ENCODE results near the gene YWHAE.
"Not testable (repeated sequence)": the region's sequence is repeated elsewhere in the genome, so short reads cannot be mapped to it uniquely, and the experiment has no call there.

YWHAE gene

GRCh38 chr17:1329745-1330343, 70.2 kb downstream of the YWHAE start:
- no peak for DNase-seq (ENCODE audit: low read depth in 1 of 2, low spot score in 1 of 2)

- DNase-seq (ENCODE audit: low read depth in 1 of 2, low spot score in 1 of 2): no peak
Observed at GRCh38 chr17:1328437-1328836, 71.6 kb downstream of the YWHAE start.

- no peak for DNase-seq (ENCODE audit: low read depth in 1 of 2, low spot score in 1 of 2)
Observed at GRCh38 chr17:1325766-1326165, 74.3 kb downstream of the YWHAE start.

GRCh38 chr17:1324201-1324771, 75.7 kb downstream of the YWHAE start:
- no peak for DNase-seq (ENCODE audit: low read depth in 1 of 2, low spot score in 1 of 2)

- no peak for DNase-seq (ENCODE audit: low read depth in 1 of 2, low spot score in 1 of 2)
Observed at GRCh38 chr17:1323336-1323735, 76.7 kb downstream of the YWHAE start.

- DNase-seq (ENCODE audit: low read depth in 1 of 2, low spot score in 1 of 2): no peak
Observed at GRCh38 chr17:1322480-1322879, 77.5 kb downstream of the YWHAE start.

- DNase-seq (ENCODE audit: low read depth in 1 of 2, low spot score in 1 of 2): no peak
Observed at GRCh38 chr17:1322014-1322428, 78.0 kb downstream of the YWHAE start.

GRCh38 chr17:1315891-1316403, 84.1 kb downstream of the YWHAE start:
- DNase-seq (ENCODE audit: low read depth in 1 of 2, low spot score in 1 of 2): no peak

GRCh38 chr17:1315409-1315808, 84.6 kb downstream of the YWHAE start:
- no peak for DNase-seq (ENCODE audit: low read depth in 1 of 2, low spot score in 1 of 2)

GRCh38 chr17:1313270-1314005, 86.6 kb downstream of the YWHAE start:
- DNase-seq (ENCODE audit: low read depth in 1 of 2, low spot score in 1 of 2): no peak

GRCh38 chr17:1312261-1312870, 87.7 kb downstream of the YWHAE start:
- DNase-seq (ENCODE audit: low read depth in 1 of 2, low spot score in 1 of 2): no peak

GRCh38 chr17:1307829-1308228, 92.2 kb downstream of the YWHAE start:
- DNase-seq (ENCODE audit: low read depth in 1 of 2, low spot score in 1 of 2): not testable (repeated sequence)

GRCh38 chr17:1304962-1305563, 95.0 kb downstream of the YWHAE start:
- DNase-seq (ENCODE audit: low read depth in 1 of 2, low spot score in 1 of 2): no peak

GRCh38 chr17:1304522-1304921, 95.5 kb downstream of the YWHAE start:
- no peak for DNase-seq (ENCODE audit: low read depth in 1 of 2, low spot score in 1 of 2)

GRCh38 chr17:1302761-1303160, 97.3 kb downstream of the YWHAE start:
- no peak for DNase-seq (ENCODE audit: low read depth in 1 of 2, low spot score in 1 of 2)

GRCh38 chr17:1301546-1301945, 98.5 kb downstream of the YWHAE start:
- DNase-seq (ENCODE audit: low read depth in 1 of 2, low spot score in 1 of 2): no peak

- DNase-seq (ENCODE audit: low read depth in 1 of 2, low spot score in 1 of 2): no peak
Observed at GRCh38 chr17:1300371-1300905, 99.6 kb downstream of the YWHAE start.

GRCh38 chr17:1299552-1300370, 100.3 kb downstream of the YWHAE start:
- DNase-seq (ENCODE audit: low read depth in 1 of 2, low spot score in 1 of 2): no peak

- DNase-seq (ENCODE audit: low read depth in 1 of 2, low spot score in 1 of 2): peak in 1 of 2 donors; percentile 34
Observed at GRCh38 chr17:1298606-1299005, 101.4 kb downstream of the YWHAE start.

Measured in activated CD4-positive, alpha-beta T cell treated with anti-CD3 and anti-CD28 coated beads, Interleukin-2, amount 50 U/mL, for 24 hours (primary cell).